Glutamatergic neuron (in vitro differentiated cells): ENCODE measurements around the gene CDC34. TPM values are rescaled to one million over a fixed set of nuclear protein-coding genes. Genes with fewer than 3 reads are reported as not detected.
"Not testable (repeated sequence)": the region's sequence is repeated elsewhere in the genome, so short reads cannot be mapped to it uniquely, and the experiment has no call there.

Source experiments
- DNase-seq: peaks from one replicate; pipeline ENCODE4 v3.0.0; 2022
- H3K27ac Mint-ChIP-seq: one replicate; pipeline ENCODE4 v1.8.0; 2020; ENCODE audit warnings: mild to moderate bottlenecking, mixed read lengths, inconsistent platforms; ENCODE audit not compliant: unreplicated experiment
- H3K27me3 Mint-ChIP-seq: one replicate; pipeline ENCODE4 v1.8.0; 2020; ENCODE audit warnings: mild to moderate bottlenecking, moderate library complexity, mixed read lengths, inconsistent platforms; ENCODE audit not compliant: unreplicated experiment
- H3K36me3 Mint-ChIP-seq: one replicate; pipeline ENCODE4 v1.8.0; 2020; ENCODE audit warnings: mild to moderate bottlenecking, mixed read lengths, inconsistent platforms; ENCODE audit not compliant: unreplicated experiment
- H3K4me1 Mint-ChIP-seq: one replicate; pipeline ENCODE4 v1.8.0; 2020; ENCODE audit warnings: mild to moderate bottlenecking, low read depth, mixed read lengths, inconsistent platforms; ENCODE audit not compliant: unreplicated experiment
- H3K4me3 Mint-ChIP-seq: one replicate; pipeline ENCODE4 v1.8.0; 2020; ENCODE audit warnings: mild to moderate bottlenecking, mixed read lengths, inconsistent platforms; ENCODE audit not compliant: unreplicated experiment
- H3K9me3 Mint-ChIP-seq: one replicate; pipeline ENCODE4 v1.8.0; 2020; ENCODE audit warnings: mild to moderate bottlenecking, moderate library complexity, mixed read lengths, inconsistent platforms; ENCODE audit not compliant: unreplicated experiment
- CTCF ChIP-seq: fragments of 200-600 bp; sonication (generic); IDR thresholded peaks from one replicate; pipeline ENCODE4 v1.5.0; 2021; ENCODE audit not compliant: partially characterized antibody, unreplicated experiment
- total RNA-seq: library from RNA; stranded (reverse); fragmentation: NEBNext Ultra II Directional; extraction: Animal tissue kit (Norgen Biotek cat#: 25700); gene quantifications from one replicate; pipeline ENCODE4 v1.2.1, GENCODE V29; 2021; ENCODE audit not compliant: unreplicated experiment

CDC34 gene
- total RNA-seq, 1 donor from 2014 or later = 136 TPM

DNA sequence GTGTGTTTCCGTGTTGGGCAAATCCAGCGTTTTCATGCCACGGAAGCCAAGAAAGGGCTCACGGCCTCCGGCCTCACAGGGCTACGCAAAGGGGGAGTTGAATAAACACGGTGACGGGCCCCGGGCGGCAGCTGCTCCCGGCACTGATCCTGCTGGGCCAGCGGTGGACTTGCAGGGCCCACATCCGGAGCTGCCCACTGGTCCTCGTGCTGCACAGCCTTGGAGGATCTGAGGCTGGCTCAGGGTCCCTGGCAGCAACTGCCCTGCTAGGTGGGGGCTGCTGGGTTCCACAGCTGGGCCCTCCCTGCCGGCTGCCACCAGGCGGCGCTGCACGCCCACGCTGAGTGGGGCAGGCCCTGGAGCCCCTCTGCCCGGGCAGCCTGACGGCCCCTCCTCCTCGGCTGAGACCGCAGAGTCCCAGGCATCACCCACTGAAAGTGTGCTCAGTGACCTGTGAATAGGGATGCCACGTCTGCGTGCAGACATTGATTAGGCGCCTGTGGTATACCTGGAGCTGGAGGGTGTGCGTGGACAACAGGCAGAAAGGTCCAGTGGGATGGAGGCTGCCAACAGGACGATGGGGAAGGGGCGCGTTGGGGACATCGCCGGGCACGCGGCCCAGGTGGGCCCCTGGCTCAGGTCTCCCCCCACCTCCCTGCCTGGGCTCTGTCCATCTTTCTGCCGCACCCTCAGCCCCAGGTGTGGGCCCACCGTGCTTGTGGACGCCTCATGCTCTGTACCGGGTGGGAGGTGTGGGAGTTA is 52.9 kb downstream of the CDC34 start:
- H3K36me3 Mint-ChIP-seq = no peaks in the 10 kb centered on the region
- peak overlapping the region; percentile 59 for H3K4me3 Mint-ChIP-seq
- peaks cover 3% of the 10 kb centered on the region for H3K9me3 Mint-ChIP-seq
- H3K27me3 Mint-ChIP-seq = peaks cover 15% of the 10 kb centered on the region
- peak; percentile 97 for TF ChIP-seq CTCF
- peaks cover 1% of the 10 kb centered on the region for H3K4me1 Mint-ChIP-seq
- peak; percentile 87 for DNase-seq
- no peak overlapping the region for H3K27ac Mint-ChIP-seq

- peaks cover 15% of the 10 kb centered on the region for H3K27me3 Mint-ChIP-seq
- not testable (repeated sequence) for H3K9me3 Mint-ChIP-seq, H3K4me3 Mint-ChIP-seq, DNase-seq, H3K36me3 Mint-ChIP-seq, H3K27ac Mint-ChIP-seq, H3K4me1 Mint-ChIP-seq
These were observed 53.6 kb downstream of the CDC34 start for GRCh38 chr19:585146-585545.

DNA sequence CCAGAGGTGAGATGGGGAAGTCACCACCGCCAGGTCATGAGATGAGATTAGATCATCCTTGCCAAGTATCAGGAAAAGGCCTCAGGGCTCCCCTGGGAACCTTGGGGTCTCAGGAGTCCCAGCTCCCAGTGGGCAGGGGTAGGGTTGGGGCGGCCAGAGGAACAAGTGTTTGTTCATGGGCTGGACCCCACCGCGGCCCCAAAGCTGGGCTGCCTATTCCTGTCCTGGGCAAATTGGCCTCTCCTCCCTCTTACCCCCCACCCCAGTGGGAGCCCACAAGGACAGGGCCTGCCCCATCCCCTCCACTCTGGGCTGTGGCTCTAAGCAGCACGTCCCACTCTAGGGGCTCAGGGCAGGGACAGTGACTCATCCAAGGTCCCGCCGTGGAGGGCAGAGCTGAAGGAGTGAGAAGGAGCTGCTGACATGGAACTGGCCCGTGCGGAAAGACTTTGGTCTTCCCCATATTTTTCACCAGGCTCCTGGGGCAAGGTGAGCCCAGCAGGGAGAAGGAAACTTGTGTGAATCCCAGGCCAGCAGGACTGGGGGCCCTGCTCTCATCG is 54.1 kb downstream of the CDC34 start:
- H3K27me3 Mint-ChIP-seq = peaks cover 15% of the 10 kb centered on the region
- DNase-seq = no peak
- H3K27ac Mint-ChIP-seq = no peak overlapping the region
- H3K4me3 Mint-ChIP-seq = no peak overlapping the region
- H3K36me3 Mint-ChIP-seq = no peaks in the 10 kb centered on the region
- peaks cover 3% of the 10 kb centered on the region for H3K9me3 Mint-ChIP-seq
- peaks cover 1% of the 10 kb centered on the region for H3K4me1 Mint-ChIP-seq
- no peak for TF ChIP-seq CTCF

- Mint-ChIP-seq H3K27ac (no peak overlapping the region), H3K4me3 (no peak overlapping the region), H3K27me3 (peaks cover 16% of the 10 kb centered on the region), H3K36me3 (no peaks in the 10 kb centered on the region), H3K4me1 (peaks cover 4% of the 10 kb centered on the region), H3K9me3 (peaks cover 5% of the 10 kb centered on the region)
- TF ChIP-seq CTCF = peak; percentile 52
- peak; percentile 92 for DNase-seq
These were observed 56.7 kb downstream of the CDC34 start for GRCh38 chr19:588093-588740.

GRCh38 chr19:588741-589692 is 57.5 kb downstream of the CDC34 start:
- peaks cover 4% of the 10 kb centered on the region for H3K4me1 Mint-ChIP-seq
- H3K36me3 Mint-ChIP-seq = no peaks in the 10 kb centered on the region
- no peak overlapping the region for H3K4me3 Mint-ChIP-seq
- H3K27me3 Mint-ChIP-seq = peaks cover 14% of the 10 kb centered on the region
- no peak for TF ChIP-seq CTCF
- no peak overlapping the region for H3K27ac Mint-ChIP-seq
- H3K9me3 Mint-ChIP-seq = peaks cover 7% of the 10 kb centered on the region
- no peak for DNase-seq
